ENCODE data around the gene GTF3C4.

The GTF3C4 gene

GRCh38 chr9:132670457-132671391 lies at the start of gene GTF3C4:
TSS of gene GTF3C4 (plus strand) at chr9:132670464. CDS start at chr9:132670599, 135 bp downstream.
- H3K27me3 ChIP-seq (ENCODE audit: control insufficient read depth, insufficient read depth, low read length) = no peaks in the 10 kb centered on the region
- no peaks in the 10 kb centered on the region for H3K9me3 ChIP-seq (ENCODE audit: control insufficient read depth, insufficient read depth, low read length)
- peak within 1 kb of the TSS; percentile 94 for H3K4me3 ChIP-seq (ENCODE audit: low read length)
- H3K4me1 ChIP-seq (ENCODE audit: control insufficient read depth, insufficient read depth, low read length) = no peaks in the 10 kb centered on the region; the same call in 1 of the 2 replicates
- no peak for DNase-seq (ENCODE audit: low read depth, low spot score)
- no peaks in the 10 kb centered on the region for H3K36me3 ChIP-seq (ENCODE audit: control insufficient read depth, insufficient read depth, low read length)
- no peak within 1 kb of the TSS for H3K27ac ChIP-seq (ENCODE audit: low read length)
- no CpG with 5 or more reads among the region's 82 CpGs for WGBS (ENCODE audit: insufficient coverage, insufficient read length)

- DNase-seq (ENCODE audit: low read depth, low spot score) = no peak
- no peaks in the 10 kb centered on the region for H3K9me3 ChIP-seq (ENCODE audit: control insufficient read depth, insufficient read depth, low read length)
- WGBS (ENCODE audit: insufficient coverage, insufficient read length) = no CpG with 5 or more reads among the region's 5 CpGs
- H3K4me3 ChIP-seq (ENCODE audit: low read length) = no peak overlapping the region
- H3K36me3 ChIP-seq (ENCODE audit: control insufficient read depth, insufficient read depth, low read length) = no peaks in the 10 kb centered on the region; the same call in 1 of the 2 replicates
- no peaks in the 10 kb centered on the region for H3K4me1 ChIP-seq (ENCODE audit: control insufficient read depth, insufficient read depth, low read length)
- H3K27me3 ChIP-seq (ENCODE audit: control insufficient read depth, insufficient read depth, low read length) = no peaks in the 10 kb centered on the region
- H3K27ac ChIP-seq (ENCODE audit: low read length) = no peak overlapping the region
These were observed 48.1 kb upstream of the GTF3C4 start for GRCh38 chr9:132622159-132622558.

- peaks cover 10% of the 10 kb centered on the region; the same call in 1 of the 2 replicates for H3K36me3 ChIP-seq (ENCODE audit: control insufficient read depth, insufficient read depth, low read length)
- H3K4me3 ChIP-seq (ENCODE audit: low read length) = no peak overlapping the region
- no CpG with 5 or more reads among the region's 5 CpGs for WGBS (ENCODE audit: insufficient coverage, insufficient read length)
- no peaks in the 10 kb centered on the region for H3K9me3 ChIP-seq (ENCODE audit: control insufficient read depth, insufficient read depth, low read length)
- H3K4me1 ChIP-seq (ENCODE audit: control insufficient read depth, insufficient read depth, low read length) = no peaks in the 10 kb centered on the region
- no peaks in the 10 kb centered on the region for H3K27me3 ChIP-seq (ENCODE audit: control insufficient read depth, insufficient read depth, low read length)
- no peak overlapping the region for H3K27ac ChIP-seq (ENCODE audit: low read length)
- no peak for DNase-seq (ENCODE audit: low read depth, low spot score)
These were observed 44.0 kb upstream of the GTF3C4 start for GRCh38 chr9:132626285-132626684.

GRCh38 chr9:132627106-132627505 lies 43.2 kb upstream of the GTF3C4 start:
- no CpG with 5 or more reads among the region's 7 CpGs for WGBS (ENCODE audit: insufficient coverage, insufficient read length)
- no peak overlapping the region for H3K27ac ChIP-seq (ENCODE audit: low read length)
- no peaks in the 10 kb centered on the region for H3K9me3 ChIP-seq (ENCODE audit: control insufficient read depth, insufficient read depth, low read length)
- no peaks in the 10 kb centered on the region for H3K27me3 ChIP-seq (ENCODE audit: control insufficient read depth, insufficient read depth, low read length)
- no peaks in the 10 kb centered on the region for H3K4me1 ChIP-seq (ENCODE audit: control insufficient read depth, insufficient read depth, low read length)
- H3K4me3 ChIP-seq (ENCODE audit: low read length) = no peak overlapping the region
- H3K36me3 ChIP-seq (ENCODE audit: control insufficient read depth, insufficient read depth, low read length) = peaks cover 10% of the 10 kb centered on the region; the same call in 1 of the 2 replicates
- no peak for DNase-seq (ENCODE audit: low read depth, low spot score)

GRCh38 chr9:132627594-132627993 lies 42.7 kb upstream of the GTF3C4 start:
- Histone ChIP-seq H3K4me1 (ENCODE audit: control insufficient read depth, insufficient read depth, low read length) (no peaks in the 10 kb centered on the region), H3K36me3 (ENCODE audit: control insufficient read depth, insufficient read depth, low read length) (peaks cover 10% of the 10 kb centered on the region; the same call in 1 of the 2 replicates), H3K27ac (ENCODE audit: low read length) (no peak overlapping the region)

GRCh38 chr9:132628746-132629145 lies 41.5 kb upstream of the GTF3C4 start:
- Histone ChIP-seq H3K4me3 (ENCODE audit: low read length) (no peak overlapping the region), H3K27me3 (ENCODE audit: control insufficient read depth, insufficient read depth, low read length) (no peaks in the 10 kb centered on the region), H3K9me3 (ENCODE audit: control insufficient read depth, insufficient read depth, low read length) (no peaks in the 10 kb centered on the region), H3K27ac (ENCODE audit: low read length) (no peak overlapping the region), H3K4me1 (ENCODE audit: control insufficient read depth, insufficient read depth, low read length) (no peaks in the 10 kb centered on the region), H3K36me3 (ENCODE audit: control insufficient read depth, insufficient read depth, low read length) (peaks cover 10% of the 10 kb centered on the region; the same call in 1 of the 2 replicates)
- DNase-seq (ENCODE audit: low read depth, low spot score) = no peak
- WGBS (ENCODE audit: insufficient coverage, insufficient read length) = no CpG with 5 or more reads among the region's 8 CpGs

More at GRCh38 chr9:132627594-132627993, 42.7 kb upstream of the GTF3C4 start:
- Histone ChIP-seq H3K27me3 (ENCODE audit: control insufficient read depth, insufficient read depth, low read length) (no peaks in the 10 kb centered on the region), H3K4me3 (ENCODE audit: low read length) (no peak overlapping the region), H3K9me3 (ENCODE audit: control insufficient read depth, insufficient read depth, low read length) (no peaks in the 10 kb centered on the region)
- DNase-seq (ENCODE audit: low read depth, low spot score) = no peak
- no CpG with 5 or more reads among the region's 11 CpGs for WGBS (ENCODE audit: insufficient coverage, insufficient read length)

GRCh38 chr9:132630116-132630515 lies 40.1 kb upstream of the GTF3C4 start:
- H3K4me1 ChIP-seq (ENCODE audit: control insufficient read depth, insufficient read depth, low read length) = no peaks in the 10 kb centered on the region
- no peak overlapping the region for H3K27ac ChIP-seq (ENCODE audit: low read length)
- WGBS (ENCODE audit: insufficient coverage, insufficient read length) = no CpG with 5 or more reads among the region's 9 CpGs
- peaks cover 10% of the 10 kb centered on the region; the same call in 1 of the 2 replicates for H3K36me3 ChIP-seq (ENCODE audit: control insufficient read depth, insufficient read depth, low read length)
- no peak for DNase-seq (ENCODE audit: low read depth, low spot score)
- H3K9me3 ChIP-seq (ENCODE audit: control insufficient read depth, insufficient read depth, low read length) = no peaks in the 10 kb centered on the region
- no peaks in the 10 kb centered on the region for H3K27me3 ChIP-seq (ENCODE audit: control insufficient read depth, insufficient read depth, low read length)
- no peak overlapping the region for H3K4me3 ChIP-seq (ENCODE audit: low read length)

- H3K9me3 ChIP-seq (ENCODE audit: control insufficient read depth, insufficient read depth, low read length) = no peaks in the 10 kb centered on the region
- no peak overlapping the region for H3K27ac ChIP-seq (ENCODE audit: low read length)
- peaks cover 10% of the 10 kb centered on the region; the same call in 1 of the 2 replicates for H3K36me3 ChIP-seq (ENCODE audit: control insufficient read depth, insufficient read depth, low read length)
- no peak overlapping the region for H3K4me3 ChIP-seq (ENCODE audit: low read length)
- H3K4me1 ChIP-seq (ENCODE audit: control insufficient read depth, insufficient read depth, low read length) = no peaks in the 10 kb centered on the region
- DNase-seq (ENCODE audit: low read depth, low spot score) = no peak
- no peaks in the 10 kb centered on the region for H3K27me3 ChIP-seq (ENCODE audit: control insufficient read depth, insufficient read depth, low read length)
- no CpG with 5 or more reads among the region's 3 CpGs for WGBS (ENCODE audit: insufficient coverage, insufficient read length)
These were observed 39.5 kb upstream of the GTF3C4 start for GRCh38 chr9:132630811-132631210.

GRCh38 chr9:132631280-132631679 lies 39.0 kb upstream of the GTF3C4 start:
- peaks cover 10% of the 10 kb centered on the region; the same call in 1 of the 2 replicates for H3K36me3 ChIP-seq (ENCODE audit: control insufficient read depth, insufficient read depth, low read length)

GRCh38 chr9:132631685-132632084 lies 38.6 kb upstream of the GTF3C4 start:
- DNase-seq (ENCODE audit: low read depth, low spot score) = no peak
- Histone ChIP-seq H3K4me3 (ENCODE audit: low read length) (no peak overlapping the region), H3K36me3 (ENCODE audit: control insufficient read depth, insufficient read depth, low read length) (peaks cover 10% of the 10 kb centered on the region; the same call in 1 of the 2 replicates), H3K4me1 (ENCODE audit: control insufficient read depth, insufficient read depth, low read length) (no peaks in the 10 kb centered on the region), H3K27me3 (ENCODE audit: control insufficient read depth, insufficient read depth, low read length) (no peaks in the 10 kb centered on the region), H3K27ac (ENCODE audit: low read length) (no peak overlapping the region), H3K9me3 (ENCODE audit: control insufficient read depth, insufficient read depth, low read length) (no peaks in the 10 kb centered on the region)
- WGBS (ENCODE audit: insufficient coverage, insufficient read length) = no CpG with 5 or more reads among the region's 7 CpGs

More at GRCh38 chr9:132631280-132631679, 39.0 kb upstream of the GTF3C4 start:
- Histone ChIP-seq H3K27me3 (ENCODE audit: control insufficient read depth, insufficient read depth, low read length) (no peaks in the 10 kb centered on the region), H3K4me1 (ENCODE audit: control insufficient read depth, insufficient read depth, low read length) (no peaks in the 10 kb centered on the region), H3K27ac (ENCODE audit: low read length) (no peak overlapping the region), H3K9me3 (ENCODE audit: control insufficient read depth, insufficient read depth, low read length) (no peaks in the 10 kb centered on the region), H3K4me3 (ENCODE audit: low read length) (no peak overlapping the region)
- no CpG with 5 or more reads among the region's 5 CpGs for WGBS (ENCODE audit: insufficient coverage, insufficient read length)
- no peak for DNase-seq (ENCODE audit: low read depth, low spot score)

Data from iPS DF 6.9 (cell line).